SW 1271 (cell line): ENCODE measurements around the gene FLNC.

Source experiments
- DNase-seq, 2 experiments: peaks; one replicate each; lab custom pipeline; 2025; lab: John Stamatoyannopoulos, UW

FLNC gene

DNA sequence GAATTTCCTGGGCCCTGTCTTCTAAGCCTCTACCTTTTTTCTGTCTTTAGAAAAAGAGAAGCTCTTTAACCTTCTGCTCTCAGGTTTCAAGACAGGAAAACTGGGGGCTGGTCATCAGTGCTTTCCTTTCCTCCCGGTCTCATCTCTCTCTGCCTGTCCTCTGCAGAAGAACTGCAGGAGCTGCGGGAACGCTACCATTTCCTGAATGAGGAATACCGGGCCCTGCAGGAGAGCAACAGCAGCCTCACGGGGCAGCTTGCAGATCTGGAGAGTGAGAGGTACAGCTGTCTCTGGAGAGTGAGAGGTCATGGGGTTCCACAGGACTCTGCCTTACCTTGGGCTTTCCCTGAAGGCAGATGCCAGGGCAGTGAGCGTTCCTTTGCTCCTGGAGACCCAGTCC lies 25.7 kb upstream of the FLNC start:
- no peak for DNase-seq

DNA sequence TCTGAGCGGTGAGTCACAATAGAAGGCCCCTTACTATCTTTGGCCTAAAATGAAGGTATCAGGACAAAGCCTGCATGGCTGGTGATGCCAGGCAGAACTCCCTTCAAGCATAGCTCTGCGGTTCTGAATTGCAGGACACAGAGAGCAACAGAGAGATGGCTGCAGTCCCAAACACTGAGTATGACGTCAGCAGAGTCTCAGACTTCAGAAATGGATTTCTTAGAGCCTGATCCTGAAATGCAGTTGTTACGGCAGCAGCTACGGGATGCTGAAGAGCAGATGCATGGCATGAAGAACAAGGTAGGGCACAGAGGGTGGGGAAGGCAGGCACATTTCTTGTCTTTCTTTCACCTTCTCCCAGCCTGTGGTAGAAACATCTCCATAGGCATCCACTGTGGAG lies 25.0 kb upstream of the FLNC start:
- no peak for DNase-seq

DNA sequence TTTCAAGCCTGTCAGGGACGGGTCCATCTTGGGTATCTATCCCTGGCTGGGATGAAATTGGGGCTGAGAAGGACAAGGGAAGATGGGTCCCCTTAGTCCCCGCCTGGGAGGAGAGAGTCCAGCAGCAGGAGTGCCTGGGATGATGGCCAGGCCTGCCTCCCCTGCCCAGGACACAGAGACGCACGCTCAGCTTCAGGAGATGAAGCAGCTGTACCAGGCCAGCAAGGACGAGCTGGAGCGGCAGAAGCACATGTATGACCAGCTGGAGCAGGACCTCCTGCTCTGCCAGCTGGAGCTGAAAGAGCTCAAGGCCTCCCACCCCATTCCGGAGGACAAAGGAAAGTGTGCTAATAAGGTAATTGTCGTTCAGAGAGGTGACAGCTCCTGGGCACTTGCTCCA lies 23.0 kb upstream of the FLNC start:
- no peak for DNase-seq

DNA sequence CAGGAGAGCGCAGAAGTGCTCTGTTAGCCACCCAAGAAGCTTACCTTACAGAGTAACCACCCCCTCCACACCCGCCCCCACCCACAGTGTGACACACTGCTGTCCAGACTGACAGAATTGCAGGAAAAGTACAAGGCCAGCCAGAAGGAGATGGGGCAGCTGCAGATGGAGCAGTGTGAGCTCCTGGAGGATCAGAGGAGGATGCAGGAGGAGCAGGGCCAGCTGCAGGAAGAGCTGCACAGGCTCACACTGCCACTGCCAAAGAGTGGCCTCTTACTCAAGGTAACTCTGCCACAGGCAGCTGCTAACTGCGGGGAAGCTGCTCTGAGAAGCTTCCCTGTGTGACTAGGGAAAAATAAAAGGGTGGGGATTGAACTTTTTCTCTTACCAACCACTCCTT lies 20.8 kb upstream of the FLNC start:
- DNase-seq = no peak

DNA sequence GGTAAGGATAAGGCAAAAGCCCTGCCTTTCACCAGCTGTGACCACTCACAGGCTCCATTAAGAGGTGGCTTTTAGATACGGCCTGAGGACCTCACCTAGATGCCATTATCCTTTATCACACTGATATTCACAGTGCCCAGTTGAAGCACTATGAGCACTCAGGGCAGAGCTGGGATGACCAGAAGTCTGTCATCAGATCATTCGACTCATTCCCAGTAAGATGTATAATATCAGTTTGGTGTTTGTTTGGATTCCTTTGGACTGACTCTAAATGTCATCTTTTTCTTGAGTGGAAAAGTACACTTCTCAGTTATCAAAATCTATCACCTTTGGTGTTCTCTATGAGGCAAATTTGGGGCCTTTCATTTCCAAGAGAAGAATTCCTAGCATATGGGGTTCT lies 19.7 kb upstream of the FLNC start:
- DNase-seq = no peak

DNA sequence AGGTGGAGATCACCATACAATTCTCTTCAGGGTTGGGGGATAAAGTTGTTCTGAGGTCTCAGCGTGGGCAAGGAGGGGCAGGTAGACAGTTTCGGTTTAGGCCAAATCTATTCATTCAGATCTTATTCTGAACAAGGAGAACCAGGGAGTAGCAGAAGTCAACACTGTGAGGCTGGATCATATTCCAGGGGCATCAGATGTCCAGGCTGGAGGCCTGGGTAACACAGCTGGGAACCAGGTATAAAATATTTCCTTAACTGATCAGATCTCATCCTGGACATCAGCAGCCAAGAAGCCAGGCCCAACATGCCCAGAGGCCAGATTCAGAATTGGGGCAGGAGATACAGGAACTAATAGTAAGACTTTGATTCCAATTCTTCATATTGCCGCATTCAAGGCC lies 19.2 kb upstream of the FLNC start:
- no peak for DNase-seq

DNA sequence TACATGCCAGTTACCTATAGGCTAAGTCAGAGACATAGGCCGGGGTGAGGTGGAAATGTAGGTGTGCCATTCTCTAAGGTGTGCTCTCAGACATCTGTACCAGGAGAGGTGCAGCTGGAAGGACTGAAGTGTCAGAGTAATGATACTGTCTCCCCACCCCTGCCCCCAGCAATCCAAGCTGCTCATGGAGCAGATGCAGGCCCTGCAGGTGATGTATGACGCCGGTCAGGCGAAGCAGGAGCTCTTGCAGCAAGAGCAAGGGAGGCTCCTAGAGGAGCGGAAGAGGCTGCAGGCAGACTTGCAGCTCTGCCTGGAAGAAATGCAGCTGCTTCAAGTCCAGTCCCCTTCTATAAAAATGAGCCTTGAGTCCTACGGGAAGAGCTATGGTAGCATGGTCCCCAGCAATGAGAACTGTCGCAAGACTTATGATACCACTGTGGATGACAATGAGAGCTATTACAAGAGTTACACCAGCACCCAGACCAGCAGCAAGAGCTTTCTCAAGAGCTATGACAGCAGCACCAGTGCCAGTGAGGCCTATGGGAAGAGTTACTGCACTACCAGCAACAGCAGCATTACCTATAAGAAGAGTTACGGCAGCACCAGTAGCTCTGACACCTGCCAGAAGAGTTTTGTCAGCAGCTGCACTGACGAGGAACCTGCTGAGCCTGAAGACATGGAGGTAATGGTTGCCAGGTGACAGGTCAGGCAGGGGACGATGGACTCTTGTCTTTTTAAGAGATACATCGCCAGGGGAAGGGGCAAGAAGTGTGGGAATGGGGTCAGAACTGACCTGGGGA lies 18.4 kb upstream of the FLNC start:
- DNase-seq = no peak

DNA sequence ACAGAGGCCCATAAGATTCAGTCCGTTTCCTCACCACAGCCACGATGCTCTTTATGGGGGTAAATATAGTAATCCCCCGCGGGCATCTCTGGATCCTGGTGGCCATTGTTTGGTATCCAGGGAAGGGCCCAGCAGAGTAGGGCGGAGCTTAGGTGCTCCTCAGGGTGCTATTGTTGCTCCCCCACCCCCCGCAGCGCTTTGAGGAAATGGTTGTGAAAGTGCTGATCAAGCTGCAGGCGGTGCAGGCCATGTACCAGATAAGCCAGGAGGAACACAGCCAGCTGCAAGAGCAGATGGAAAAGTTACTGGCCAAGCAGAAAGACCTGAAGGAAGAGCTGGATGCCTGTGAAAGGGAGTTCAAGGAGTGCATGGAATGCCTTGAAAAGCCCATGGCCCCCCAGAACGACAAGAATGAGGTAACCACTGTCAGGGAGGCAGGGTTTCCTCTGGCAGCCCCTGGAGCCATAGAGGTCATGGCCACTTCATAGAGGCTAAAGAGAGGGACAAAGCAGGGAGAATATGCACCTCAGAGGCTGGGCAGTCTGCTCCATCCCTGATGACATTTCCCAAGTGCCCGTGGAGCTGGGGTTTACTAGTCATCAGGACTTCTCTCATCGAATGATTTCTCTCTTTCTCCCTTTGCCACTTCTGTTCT lies 17.6 kb upstream of the FLNC start:
- no peak for DNase-seq

DNA sequence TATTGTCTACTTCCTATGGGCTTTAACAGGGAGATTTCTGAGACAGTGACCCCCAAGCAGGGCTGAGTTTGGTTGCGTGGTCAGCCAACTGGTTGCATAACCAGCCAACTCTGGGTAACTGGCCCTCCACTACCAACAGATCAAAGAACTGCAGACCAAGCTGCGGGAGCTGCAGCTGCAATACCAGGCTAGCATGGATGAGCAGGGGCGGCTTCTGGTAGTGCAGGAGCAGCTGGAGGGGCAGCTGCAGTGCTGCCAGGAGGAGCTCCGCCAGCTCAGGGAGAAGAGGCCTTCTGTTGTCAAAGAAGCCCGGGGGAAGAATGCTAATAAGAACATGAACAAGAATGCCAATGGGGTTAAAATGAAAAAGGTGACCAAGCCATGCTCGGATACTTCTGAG lies 15.7 kb upstream of the FLNC start:
- DNase-seq = no peak

DNA sequence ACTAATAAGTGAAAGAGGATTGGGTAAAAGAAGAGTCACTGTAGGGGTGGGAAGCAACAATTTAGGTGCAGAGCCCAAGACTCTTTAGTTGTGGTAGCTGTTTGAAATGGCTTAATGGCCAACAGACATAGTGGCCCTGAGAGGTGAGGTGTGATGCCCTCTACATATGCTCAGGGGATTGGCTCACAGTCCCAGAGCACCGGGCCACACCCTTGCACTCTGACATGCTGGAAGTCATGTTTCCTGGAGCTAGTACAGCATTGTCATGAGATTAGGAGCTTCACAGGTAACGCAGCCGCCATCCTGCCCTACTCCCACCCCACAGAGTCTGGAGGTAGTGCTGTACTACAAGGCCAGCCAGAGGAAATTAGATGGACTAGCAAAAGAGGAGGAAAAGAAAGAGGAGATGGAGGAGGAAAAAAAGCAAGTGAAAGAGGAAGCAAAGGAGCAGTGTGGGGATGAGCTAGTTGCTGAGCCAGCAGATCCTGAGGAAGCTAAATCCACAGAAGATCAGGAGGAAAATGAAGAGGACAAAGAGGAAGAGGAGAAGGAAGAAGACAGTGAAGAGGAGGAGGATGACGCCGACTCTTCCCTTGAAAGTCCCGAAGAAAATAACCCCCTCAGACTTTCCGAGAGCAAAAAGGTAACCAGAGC lies 14.8 kb upstream of the FLNC start:
- no peak for DNase-seq

DNA sequence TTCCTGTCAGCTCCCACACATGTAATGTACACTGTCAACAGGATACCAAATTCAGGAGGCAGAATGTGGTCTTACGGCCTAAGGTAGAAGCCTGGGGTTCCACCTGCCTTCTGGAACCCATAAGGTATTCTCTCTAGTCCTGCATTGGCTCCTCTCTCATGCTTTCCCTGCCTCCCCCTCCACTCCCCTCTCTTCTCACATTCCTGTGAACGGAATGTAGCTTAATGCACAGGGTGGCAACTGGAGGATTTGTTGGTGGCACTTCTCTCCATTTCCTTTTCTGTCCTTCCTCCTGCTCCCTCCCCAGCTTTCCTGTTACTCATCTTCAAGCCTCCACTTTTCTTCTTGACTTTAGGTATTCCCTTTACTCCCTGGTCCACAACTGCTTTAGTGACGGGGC lies 11.5 kb upstream of the FLNC start:
- DNase-seq = no peak

DNA sequence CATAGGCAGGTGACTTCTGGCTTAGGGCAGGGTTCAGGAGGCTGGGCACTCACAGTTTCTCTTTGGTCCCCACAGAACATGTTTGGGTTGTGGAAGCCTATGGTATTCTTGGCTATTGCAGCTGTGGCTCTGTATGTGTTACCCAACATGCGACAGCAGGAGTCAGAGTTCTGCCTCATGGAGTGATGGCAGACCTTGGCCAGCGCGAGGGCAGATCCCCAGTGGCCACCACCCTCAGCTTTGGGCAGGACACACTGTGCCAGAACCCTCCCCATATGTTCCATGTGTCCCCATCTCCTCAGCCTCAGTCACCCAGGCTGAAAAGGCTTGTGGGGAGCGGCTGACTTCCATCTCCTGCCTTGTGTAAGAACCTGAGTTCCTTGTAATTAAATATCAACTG lies 8.5 kb upstream of the FLNC start:
- DNase-seq = no peak

DNA sequence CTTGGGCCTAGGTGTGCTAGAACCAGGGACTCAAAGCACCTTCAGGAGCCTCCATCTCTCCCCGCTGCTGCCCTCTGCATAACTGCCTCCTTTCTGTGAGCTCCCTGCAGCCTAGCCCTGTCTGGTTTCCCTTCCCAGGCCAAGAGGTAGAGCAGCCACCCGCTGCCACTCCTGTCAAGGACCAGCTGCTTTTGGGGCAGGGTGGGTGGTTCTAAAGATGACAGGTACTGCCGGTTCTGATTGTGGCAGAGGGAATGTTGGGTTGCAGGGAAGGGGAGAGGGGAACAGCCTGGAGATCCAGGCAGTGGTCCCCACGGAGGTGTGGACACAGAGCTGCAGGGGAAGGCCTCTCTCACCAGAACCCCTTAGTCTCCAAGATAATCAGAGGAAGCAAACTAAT lies 3.7 kb upstream of the FLNC start:
- no peak for DNase-seq

DNA sequence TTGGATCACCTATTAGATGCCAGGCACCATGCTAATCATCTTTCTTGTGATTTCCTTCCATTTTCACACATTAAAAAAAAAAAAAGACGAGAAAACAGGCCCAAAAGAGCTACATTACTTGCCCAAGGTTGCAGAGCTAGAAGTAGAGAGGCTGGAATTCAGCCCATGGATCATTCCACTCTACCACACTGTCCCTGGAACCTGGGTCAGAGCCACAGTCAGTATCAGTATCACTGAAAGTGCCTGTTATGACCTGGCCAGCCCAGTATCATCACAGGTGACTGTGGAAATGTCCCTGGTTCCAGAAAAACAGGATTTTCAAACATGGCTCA lies 3.3 kb upstream of the FLNC start:
- DNase-seq = no peak

DNA sequence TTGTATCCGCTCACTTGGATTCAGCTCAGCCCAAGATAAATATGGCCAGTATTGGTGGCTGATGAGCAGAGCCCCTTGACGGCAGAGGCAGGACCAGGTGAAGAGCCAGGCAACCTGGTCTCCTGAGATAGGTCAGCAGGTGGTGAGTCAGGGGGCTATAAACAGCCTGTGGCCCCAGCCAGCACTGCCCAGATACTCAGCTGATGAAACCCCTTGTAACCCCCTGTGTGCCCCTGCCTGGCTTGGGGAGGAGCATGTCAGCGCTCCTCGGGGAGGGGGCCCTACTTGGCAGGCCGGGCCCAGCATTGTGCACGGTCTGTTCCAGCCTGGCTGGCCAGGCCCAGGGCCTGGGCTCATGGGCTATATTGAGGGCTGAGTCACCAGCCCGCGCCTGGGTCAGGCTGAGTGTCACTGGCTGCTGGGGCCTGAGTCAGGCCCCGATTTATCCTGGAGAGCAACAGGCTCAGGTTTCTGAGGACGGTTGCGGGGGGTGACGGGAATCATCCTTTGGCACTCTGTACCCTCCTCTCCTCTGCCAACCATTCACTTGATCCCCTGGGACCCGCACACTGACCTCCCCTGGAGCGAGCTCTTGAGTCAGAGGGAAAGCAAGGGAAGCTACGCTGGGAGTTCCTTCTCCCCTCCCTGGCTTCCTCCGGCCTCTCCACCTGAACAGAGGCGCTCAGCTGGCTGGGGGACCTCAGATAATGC lies 2.8 kb upstream of the FLNC start:
- DNase-seq = no peak

DNA sequence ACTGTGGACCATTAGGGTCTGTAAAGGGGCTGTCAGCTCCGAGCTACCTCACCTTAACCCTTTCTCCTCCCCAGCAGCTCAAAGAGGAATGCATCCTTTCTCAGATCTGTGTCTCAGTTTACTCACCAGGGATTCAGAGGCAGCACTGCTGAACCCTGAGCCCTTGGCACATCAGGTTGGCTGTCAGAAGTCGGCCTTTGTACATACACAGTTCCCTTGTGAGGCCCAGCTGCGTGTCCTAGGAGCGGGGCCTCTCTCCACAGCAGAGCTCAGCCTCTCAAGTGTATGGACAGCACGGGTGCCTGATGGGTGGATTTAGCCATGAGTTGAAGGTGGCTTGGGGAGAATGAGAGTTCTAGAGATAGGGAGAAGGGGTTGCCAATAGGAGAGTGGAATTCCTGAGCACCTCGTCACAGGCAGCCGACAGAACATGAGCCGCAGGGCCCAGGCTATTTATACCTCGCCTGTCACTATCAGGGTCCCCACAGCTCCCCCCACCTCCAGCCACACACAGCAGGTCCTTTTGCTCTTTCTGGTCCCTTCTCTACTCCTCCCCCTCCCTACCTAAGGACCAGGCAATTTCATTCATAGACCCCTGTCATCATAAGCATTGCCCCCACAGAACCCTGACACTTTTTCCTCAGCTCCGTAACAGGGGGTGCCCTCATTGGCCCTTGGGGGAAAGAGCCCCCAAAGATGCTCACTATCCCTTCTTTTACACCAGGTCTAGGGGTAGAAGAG lies 2.1 kb upstream of the FLNC start:
- no peak for DNase-seq

DNA sequence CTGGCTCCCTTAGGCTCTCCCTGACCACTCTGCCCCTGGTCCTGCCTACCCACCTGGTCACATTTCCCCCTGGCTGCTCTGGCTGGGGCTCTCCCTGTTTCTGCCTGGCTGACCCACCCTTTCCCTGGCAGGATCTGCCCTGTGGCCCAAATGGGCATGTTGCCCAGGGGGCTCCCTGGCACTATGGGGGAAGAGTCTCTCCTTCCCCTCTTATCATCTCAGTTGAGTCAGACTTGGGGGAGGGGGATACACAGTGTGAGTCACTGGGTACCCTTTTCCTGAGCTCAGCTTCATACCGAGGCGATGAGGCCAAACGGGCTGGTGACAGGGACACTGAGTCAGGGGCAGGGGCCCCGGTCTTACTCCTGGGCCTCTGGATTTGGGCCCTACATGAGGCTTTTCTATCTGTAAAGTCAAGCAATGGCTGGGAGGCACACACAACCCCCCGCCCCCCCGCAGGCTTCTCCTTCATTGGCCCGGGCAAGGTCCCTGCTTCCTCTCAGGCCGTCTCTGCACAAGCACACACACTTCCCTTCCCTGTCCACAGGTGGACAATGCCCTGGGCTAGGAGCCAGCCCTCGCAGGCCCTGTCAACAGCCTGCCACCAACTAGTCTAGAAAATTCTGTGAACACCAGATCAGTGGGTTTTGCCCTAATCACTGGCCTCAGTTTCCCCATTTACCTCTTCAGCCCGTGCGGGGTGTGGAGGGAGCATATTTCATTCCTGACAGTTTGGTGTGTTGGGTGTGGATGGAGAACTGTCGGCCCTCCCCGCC lies 627 bp upstream of the FLNC start:
- no peak for DNase-seq

DNA sequence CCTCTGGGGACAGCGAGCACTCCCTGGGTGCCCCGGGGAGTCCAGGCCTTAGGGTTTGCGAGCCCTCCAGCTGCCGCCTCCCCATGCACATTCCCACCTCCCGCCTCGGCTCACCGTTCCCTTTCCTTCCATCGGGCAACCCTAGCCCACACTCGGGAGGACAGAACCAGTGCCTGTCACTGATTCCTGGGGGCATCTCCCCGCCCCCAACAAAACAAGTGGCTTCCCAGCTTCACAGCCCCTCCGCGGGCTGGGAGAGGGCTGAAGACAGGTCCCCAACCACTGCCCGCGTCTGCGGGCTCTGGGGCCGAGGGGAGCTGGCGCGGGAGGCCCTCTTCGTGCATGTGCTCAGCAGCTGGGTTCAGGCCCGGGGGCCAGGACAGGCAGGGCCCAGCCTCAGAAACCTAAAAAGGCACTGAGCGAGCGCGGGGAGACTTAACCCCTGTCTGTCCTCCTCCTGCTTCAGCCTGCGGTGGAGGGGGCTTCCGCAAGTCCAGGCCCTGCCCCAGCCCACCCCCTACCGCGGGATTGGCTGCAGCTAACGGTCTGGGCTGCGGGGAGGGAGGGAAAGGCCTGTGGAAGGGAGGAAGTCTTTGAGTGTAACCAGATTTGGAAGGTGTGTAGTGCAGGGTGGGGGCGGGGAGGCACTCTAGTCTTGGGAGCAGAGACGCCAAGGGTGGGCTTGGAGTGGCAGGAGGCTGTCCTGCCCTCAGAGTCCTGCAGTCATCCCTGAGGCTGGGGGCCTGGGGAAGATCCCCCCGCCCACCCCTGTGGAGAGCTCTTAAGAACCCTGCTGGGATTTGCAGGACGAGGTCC lies 1.2 kb downstream of the FLNC start:
- DNase-seq = no peak

DNA sequence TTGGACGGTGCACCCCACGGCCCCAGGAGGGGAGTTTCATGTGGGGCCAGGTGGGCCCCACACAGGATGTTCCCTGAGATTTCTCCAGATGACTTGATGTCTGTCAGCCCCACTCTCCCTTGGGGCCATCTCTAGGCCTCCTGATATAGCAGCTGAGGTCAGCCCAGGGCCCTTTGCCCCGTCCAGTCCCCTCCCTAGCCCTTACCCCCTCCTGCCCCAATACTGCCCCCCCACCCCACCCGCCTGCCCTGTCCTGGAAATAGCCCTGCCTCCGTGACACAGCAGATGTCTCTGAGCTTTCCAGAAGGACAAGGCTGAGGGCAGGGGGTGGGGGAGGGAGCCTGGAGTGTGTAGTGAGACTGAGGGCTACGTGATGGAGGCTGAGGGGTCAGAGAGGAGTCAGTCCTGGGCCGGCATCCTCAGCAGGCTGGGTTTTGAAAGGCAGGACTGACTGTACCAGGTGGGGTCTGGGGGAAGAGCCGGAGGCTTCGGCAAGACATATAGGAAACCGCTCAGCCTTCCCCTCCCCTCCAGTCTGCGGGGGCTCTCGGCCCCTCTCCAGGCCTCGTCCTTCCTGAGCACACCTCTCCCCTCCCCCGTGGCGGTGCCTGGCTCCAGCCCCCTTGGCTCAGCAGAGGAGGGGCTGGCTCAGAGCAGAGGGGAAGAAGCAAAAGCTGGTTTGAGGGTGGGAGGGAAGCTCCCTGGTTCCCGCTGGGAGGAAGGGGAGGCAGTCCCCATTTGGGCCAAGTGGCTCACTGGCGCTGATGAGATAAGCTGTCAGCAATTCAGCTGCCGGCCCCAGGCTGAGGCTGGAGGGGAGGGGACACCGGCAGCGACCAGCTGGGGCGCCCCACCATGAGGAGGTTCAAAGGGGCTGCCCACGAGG lies 2.0 kb downstream of the FLNC start:
- DNase-seq = no peak

DNA sequence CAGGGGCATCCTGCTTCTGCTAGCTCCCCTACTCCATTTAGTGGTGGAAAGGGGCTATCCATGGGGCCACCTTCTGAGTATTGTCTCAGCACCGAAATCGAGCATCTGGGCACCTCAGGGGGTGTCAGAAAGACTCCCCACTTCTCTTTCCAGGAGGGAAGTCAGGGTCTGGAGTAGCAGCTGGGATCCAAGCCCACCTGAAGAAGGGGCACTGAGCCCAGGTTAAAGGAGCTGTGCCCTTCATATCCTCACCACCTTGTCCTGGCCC lies 2.6 kb downstream of the FLNC start:
- no peak for DNase-seq
